GM21576 (cell line): Measurements from ENCODE around the gene PRSS57.
A peak's percentile ranks its signal among the peaks of the same experiment; 100 is the strongest.
"Not testable (repeated sequence)": the region's sequence is repeated elsewhere in the genome, so short reads cannot be mapped to it uniquely, and the experiment has no call there.

ENCODE experiments used
- ATAC-seq: cut with Tn5 transposase; IDR thresholded peaks from one replicate; pipeline ENCODE4 v1.9.1; 2021; ENCODE audit warnings: mild to moderate bottlenecking, moderate library complexity; ENCODE audit not compliant: unreplicated experiment

The PRSS57 gene

DNA sequence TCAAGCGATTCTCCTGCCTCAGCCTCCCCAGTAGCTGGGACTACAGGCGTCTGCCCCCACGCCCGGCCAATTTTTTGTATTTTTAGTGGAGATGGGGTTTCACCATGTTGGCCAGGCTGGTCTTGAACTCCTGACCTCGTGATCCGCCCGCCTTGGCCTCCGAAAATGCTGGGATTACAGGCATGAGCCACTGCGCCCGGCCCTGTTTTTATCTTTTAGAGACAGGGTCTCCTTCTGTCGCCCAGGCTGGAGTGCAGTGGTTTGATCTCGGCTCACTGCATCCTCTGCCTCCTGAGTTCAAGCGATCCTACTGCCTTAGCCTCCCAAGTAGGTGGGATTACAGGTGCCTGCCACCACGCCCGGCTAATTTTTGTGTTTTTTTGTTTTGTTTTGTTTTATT lies 3.3 kb upstream of the PRSS57 start:
- not testable (repeated sequence) for ATAC-seq

DNA sequence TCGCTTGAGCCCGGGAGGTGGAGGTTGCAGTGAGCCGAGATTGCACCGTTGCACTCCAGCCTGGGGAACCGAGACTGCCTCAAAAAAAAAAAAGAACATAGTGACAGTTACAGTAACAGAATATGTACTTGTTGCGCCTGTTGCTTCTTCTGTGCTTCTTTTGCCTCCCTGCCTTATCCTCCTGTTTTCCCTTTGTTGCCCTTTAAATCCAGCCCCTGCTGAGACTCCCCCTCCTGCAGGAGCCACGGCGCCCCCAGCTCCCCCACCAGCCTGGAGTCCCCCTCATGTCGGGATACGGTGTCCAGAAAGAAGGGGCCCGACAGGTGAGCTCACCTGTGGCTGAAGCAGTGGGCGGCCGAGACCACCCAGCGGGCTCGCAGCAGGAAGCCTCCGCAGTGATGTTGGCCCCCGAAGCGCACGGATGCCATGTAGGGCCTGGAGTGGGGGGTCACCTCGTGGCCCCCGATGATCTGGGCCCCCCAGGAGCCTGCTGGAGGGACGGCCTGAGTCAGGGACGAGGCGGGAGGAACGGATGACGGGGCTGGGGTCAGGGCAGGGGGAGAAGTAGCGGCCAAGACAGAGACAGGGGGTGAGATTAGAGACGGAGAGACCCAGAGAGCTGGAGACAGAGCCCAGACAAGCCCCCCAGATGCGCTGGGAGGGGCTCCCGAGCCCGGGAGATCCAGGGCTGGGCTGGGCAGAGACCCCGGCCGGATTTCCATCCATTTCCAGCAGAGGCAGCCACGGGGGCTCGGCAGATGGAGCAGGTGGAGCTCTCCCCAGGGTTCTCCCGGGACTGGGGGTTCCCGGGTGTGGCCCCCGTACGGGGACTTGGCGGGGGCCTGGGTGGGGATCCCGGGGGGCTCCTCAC lies 536 bp downstream of the PRSS57 start:
- ATAC-seq: no peak

DNA sequence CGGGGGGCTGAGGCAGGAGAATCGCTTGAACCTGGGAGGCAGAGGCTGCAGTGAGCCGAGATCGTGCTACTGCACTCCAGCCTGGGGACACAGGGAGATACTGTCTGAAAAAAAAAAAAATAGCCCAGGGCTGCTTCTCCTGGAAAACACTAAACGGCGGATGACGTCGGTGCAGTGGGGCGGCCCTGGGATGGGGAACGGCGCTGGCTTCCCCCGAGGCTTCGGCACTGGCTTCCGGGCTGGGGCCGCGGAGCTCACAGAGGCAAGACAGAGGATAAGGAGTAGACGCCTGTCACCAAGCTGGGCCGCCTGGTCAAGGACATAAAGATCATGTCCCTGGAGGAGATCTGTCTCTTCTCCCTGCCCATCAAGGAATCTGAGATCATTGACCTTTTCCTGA lies 5.0 kb downstream of the PRSS57 start:
- ATAC-seq: no peak

DNA sequence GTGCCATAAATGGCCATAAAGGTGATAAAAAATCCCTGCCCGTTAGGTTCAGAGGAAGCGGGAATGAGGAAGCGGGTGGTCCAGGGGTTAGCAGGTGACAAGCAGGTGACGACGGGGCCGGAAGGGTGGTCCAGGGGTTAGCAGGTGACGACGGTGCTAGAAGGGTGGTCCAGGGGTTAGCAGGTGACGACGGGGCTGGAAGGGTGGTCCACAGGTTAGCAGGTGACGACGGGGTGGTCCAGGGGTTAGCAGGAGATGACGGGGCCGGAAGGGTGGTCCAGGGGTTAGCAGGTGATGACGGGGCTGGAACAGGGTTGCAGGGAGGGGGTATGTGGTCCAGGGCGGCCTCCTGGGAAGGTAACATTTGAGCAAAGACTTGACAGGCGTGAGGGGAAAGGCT lies 6.3 kb downstream of the PRSS57 start:
- ATAC-seq: no peak

DNA sequence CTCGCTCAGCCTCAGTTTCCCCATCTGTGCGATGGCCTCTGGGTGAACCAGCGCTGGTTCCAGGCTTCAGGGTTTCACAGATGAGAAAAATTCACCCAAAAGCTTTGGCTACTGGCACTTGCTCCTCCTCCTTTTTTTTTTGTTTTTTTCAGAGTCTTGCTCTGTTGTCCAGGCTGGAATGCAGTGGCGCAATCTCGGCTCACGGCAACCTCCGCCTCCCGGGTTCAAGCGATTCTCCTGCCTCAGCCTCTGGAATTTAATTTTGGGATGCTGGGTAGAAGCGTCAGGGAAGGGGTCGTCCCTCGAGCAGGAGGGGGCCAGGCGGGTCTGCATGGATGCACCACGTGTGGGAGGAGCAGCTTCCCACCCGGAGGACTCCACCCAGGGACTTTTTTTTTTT lies 7.0 kb downstream of the PRSS57 start:
- no peak for ATAC-seq

DNA sequence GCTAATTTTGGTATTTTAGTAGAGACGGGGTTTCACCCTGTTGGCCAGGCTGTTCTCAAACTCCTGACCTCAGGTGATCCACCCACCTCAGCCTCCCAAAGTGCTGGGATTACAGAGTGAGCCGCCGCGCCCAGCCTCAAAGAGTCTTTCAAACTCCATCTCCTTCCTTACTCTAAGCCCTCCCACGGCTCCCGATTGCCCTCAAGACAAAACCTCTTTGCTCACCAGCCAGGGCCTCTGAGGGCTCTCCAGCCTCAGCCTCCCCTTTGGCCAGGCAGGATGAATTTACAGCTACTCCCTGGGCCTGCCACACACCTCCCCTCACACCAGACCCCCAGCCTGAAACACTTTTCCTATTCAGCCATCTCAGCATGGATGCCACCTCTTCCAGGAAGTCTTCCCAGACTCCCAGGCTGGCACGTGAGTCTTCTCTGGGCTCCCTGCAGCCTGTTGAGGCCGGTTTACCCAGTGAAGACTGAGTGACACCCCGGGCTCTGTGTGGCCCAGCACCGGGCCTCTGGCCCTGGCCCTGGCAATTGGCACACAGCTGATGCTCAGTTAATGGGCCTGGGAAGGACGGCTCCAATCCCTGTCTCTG lies 7.6 kb downstream of the PRSS57 start:
- ATAC-seq: no peak

DNA sequence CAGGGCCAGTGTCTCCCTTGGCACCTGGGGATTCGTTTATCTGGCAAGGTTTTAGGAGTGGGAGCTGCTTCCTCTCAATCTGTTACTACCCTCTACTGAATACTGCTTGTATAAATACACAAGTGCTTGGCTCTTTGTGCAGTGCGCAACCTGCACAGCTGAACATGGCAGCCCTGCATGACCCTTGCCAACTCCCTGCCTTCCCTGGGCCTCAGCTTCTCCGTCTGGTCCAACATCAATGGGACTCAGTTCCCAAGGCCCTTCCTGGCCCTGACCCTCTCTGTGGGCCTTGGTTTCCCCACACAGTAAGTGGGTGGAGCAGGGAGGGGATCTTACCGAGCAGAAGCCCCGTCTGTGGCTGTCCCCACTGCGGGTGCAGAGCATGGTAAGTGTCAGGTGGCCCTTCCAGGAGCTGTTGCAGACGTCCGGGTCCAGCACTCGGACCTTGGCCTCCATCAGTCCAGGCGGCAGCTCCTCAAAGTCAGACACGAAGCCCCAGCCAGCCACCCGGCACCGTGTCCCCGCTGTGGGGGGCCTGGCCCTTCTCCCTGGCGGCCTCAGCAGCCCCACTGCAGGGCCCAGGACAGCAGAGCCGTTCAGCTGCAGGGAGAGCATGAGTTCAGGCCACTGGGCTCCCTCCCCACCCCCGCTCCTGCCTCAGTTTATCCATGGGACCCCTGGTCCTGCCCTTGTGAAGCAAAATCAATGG lies 8.5 kb downstream of the PRSS57 start:
- ATAC-seq: no peak

DNA sequence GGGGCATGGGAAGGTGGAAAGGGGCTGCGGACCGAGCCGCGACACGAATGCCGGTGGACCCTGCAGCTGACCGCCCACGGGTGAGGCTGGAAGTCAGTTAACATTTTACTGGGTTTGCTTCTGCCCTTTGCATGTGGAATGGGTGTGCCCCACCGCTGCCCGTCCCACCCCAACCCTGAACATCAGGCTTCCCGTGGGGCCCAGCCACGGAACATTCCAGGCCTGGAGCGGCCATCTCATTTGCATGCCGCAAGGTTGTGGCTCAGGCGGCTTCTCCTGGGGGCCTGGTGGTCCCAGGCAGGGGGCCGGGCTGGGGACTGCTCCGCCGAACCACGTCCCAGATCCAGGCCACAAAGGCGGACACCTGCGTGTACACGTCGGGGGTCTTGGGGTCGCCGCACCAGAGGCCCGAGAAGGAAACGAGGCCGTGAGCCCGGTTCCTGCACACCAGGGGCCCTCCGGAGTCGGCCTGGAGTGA lies 9.8 kb downstream of the PRSS57 start:
- no peak for ATAC-seq

DNA sequence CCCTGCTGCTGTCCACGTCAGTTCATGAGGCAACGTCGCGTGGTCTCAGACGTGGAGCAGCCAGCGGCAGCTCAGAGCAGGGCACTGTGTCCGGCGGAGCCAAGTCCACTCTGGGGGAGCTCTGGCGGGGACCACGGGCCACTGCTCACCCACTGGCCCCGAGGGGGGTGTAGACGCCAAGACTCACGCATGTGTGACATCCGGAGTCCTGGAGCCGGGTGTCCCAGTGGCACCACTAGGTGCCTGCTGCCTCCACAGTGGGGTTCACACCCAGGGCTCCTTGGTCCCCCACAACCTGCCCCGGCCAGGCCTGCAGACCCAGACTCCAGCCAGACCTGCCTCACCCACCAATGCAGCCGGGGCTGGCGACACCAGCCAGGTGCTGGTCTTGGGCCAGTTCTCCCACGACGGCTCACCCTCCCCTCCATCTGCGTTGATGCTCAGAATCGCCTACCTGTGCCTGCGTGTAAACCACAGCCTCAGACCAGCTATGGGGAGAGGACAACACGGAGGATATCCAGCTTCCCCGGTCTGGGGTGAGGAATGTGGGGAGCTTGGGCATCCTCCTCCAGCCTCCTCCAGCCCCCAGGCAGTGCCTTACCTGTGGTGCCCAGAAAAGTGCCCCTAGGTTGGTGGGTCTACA lies 12.5 kb downstream of the PRSS57 start:
- ATAC-seq: no peak

DNA sequence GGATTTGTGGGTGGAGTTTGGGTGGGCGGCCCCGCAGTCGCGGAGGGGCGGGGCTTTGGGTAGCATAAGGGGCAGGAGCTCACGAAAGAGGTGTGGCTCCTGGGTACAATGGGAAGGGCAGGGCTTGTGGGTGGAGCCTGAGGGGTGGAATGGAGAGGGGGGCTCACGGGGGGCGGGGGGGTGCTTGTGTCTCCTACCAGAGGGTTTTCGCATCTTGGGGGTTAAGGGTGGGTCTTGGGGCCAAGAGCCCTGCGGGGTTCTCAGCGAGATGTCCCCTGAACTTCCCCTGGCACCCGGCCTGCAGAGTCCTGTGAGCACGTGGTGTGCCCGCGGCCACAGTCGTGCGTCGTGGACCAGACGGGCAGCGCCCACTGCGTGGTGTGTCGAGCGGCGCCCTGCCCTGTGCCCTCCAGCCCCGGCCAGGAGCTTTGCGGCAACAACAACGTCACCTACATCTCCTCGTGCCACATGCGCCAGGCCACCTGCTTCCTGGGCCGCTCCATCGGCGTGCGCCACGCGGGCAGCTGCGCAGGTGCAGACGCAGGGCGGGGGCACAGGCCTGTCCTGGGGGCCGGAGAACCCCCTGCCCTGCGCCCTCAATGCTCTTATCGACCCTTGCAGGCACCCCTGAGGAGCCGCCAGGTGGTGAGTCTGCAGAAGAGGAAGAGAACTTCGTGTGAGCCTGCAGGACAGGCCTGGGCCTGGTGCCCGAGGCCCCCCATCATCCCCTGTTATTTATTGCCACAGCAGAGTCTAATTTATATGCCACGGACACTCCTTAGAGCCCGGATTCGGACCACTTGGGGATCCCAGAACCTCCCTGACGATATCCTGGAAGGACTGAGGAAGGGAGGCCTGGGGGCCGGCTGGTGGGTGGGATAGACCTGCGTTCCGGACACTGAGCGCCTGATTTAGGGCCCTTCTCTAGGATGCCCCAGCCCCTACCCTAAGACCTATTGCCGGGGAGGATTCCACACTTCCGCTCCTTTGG lies 13.9 kb downstream of the PRSS57 start:
- ATAC-seq: no peak

DNA sequence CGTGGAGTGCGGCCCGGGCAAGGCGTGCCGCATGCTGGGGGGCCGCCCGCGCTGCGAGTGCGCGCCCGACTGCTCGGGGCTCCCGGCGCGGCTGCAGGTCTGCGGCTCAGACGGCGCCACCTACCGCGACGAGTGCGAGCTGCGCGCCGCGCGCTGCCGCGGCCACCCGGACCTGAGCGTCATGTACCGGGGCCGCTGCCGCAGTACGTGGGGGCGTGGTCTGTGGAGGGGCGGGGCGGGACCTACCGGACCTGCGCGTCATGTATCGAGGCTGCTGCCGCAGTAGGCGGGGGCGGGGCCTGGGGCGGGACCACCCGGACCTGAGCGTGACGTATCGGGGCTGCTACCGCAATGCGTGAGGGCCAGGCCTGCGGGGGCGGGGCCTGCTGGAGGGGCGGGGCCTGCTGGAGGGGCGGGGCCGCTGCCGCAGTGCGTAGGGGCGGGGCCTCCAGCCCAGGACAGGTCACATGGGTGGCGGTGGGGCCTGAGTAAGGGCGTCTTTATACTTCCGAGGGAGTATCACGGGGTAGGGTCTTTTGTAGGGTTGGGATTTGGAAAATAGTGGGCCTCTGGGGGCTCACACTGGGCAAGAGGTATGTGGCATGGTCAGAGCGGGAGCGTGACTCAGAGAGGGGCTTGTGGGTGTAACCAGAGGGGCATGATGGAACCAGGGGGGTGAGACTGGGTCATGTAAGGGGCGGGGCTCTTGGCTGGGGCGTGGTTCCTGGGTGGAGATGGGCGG lies 14.8 kb downstream of the PRSS57 start:
- ATAC-seq: peak; percentile 57

DNA sequence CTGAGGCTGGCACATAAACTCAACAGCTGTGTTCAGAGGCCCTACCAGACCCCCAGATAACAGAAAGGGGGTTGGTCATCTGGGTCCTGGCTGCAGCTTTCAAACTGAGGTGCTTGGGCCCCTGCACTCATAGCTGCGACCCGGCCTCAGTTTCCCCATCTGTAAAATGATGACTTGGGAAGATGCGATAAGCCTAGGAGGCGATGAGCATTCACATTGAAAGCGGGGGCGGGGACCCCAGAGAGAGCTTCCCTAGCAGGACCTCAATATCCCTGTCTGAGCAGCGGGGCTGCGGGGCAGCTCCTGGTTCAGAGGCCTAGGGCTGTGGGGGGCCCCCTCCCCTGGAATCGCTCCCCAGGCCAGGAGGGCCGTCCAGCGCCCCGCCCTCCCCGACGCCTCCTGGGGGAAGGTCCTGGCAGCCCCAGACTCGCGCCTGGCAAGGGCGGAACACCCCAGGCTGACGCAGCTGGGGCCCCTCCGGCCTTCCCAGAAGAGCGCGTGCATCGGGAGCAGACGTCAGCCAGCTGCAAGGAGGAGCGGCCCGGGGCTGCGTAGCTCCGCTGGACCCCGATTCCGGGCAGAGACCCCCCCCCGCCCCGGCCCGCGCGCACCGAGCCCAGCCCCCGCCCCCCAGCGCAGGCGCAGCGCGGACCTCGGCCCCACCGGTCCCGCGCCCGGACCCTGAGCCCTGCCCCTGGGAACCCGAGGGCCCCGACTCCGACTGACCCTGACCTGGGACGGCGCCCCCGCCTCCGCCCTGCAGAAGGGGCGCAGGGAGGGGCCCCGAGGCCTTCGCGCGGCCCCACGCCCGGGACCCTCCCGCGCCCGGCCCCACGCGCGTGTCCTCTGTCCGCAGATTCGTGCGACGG lies 15.6 kb downstream of the PRSS57 start:
- ATAC-seq: peak; percentile 6

DNA sequence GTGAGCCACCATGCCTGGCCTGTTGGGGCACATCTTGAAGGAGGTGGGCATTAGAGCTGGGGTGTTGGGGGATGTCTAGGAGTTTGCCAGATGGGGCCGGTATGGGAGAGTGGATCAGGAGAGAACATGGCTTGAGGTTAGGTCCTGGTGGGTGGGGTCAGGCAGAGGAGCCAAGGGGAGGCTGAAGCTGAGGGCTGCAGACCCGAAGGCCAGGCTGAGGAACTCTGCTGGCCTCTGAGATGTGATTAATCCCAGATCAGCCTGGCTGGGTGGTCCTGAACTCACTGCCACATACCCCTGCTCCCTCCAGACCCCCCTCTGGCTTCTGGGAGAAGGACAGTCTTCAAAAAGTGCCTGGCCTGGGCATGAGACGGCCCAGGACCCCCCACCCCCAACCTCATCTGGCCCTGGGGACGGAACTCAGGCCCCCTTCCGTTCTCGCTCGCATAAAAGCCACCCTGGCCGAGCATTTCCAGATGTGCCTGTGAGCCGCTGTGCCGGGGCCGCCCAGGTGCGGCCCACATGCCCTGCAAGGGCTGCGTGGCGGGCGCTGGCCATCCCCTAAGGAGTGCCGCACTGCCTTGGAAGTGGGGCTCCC lies 16.4 kb downstream of the PRSS57 start:
- no peak for ATAC-seq

DNA sequence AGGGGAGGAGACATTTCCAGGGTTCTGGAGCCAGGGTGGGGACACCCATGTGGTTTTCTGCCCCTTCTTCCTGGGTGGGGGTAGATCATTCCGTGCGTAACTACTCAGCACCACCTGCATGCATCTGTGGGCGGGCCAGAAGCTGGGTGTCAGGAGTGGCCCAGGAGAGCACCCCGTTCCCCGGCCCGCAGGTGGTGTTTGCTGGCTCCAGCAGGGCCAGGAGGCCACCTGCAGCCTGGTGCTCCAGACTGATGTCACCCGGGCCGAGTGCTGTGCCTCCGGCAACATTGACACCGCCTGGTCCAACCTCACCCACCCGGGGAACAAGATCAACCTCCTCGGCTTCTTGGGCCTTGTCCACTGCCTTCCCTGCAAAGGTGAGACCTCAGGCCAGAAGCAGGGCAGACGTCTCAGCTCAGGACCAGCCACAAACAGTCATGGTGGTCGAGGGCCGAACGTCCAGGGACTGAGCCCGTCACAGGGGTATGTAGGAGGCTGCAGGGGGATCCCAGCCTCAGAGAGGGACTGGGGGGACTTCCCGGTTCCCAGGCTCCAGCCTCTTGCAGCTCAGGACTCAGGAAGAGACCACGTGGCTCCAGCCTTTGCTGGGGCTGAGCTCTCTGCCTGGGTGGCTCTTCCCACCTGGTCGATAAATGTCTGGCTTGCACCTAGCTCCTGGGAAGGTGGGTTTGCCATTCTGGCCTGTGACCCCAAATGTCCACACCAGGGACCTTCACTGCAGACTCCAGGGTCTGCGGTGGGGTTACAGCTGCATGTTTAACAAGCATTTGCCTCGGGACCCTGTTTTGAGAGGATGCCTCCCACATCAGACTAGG lies 17.4 kb downstream of the PRSS57 start:
- no peak for ATAC-seq

DNA sequence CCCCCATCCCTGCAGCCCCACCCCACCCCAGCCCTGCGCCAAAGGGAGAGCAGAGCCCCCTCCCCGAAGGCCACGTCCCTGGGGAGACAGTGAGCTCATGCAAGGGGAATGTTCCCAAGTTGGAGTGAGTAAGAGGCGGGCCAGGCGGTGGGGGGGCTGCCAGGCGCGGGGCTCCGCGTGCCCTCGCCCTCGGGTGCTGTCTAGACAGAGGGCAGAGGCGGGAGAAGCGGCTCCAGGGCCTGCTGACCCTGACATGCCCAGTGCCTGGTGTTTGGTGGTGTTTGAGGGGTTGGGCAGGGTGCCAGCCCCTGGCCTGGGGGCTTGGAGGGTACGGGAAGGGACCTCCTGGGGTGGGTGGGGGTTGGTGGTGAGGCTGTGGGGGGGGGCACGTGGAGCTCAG lies 18.1 kb downstream of the PRSS57 start:
- ATAC-seq: no peak

DNA sequence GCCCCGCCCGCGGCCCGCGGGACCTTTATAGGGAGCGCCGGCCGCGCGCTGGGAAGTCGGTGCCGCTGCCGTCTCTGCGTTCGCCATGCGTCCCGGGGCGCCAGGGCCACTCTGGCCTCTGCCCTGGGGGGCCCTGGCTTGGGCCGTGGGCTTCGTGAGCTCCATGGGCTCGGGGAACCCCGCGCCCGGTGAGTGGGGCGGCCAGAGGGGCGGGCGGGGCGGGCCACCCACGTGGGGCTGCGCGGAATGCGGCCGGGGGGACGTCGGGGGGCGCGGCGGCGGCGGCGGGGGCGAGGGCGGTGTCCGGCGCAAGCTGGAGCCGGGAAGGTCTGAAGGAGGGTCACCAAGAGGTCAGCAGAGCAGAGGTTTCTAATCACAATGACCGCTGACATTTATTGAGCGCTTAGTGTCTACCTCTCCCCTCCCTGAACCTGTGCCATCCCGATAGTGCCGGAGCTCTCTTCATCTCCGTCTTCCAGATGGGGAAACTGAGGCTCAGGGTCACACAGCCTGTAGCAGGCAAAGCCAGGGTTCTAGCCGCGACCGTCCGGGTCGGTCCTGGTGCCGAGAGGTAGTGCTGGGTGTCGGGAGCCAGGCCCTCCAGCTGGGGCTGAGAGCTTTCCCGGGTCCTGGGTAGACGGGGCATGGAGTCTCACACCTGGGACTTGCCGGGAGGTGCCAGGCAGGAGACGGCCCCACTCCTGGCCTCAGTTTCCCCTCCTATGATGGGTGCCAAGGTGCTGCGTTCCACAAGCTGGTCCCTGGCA lies 18.7 kb downstream of the PRSS57 start, which contains the start of gene FSTL3:
Gene FSTL3 (plus strand): TSS at position 54 of the 767 bp plus-strand sequence. CDS start 32 bp downstream, at position 86.
- no peak for ATAC-seq
